Gastrocnemius medialis (tissue), 4 donors: ENCODE results near the gene FUT7.

Experiments used
- POLR2A ChIP-seq, 2 donors: fragments of 450-650 bp; IDR thresholded peaks; one replicate each; pipeline ENCODE4 v1.6.1; 2017; ENCODE audit warnings: antibody characterized with exemption in 2 of 2, mild to moderate bottlenecking in 2 of 2, moderate library complexity in 2 of 2
- TF ChIP-seq, protein P1 (sequence below), 5 experiments: fragments of 450-650 bp in 3 of 5; fragments of 200-600 bp in 2 of 5; sonication (generic) in 2 of 5; IDR thresholded peaks in 4 of 5; conservative IDR thresholded peaks in 1 of 5; 1 replicate in 4 of 5; 2 replicates in 1 of 5; pipeline ENCODE4 v1.5.1; 2016 to 2019; ENCODE audit warnings: antibody characterized with exemption in 5 of 5, mild to moderate bottlenecking in 3 of 5, moderate library complexity in 3 of 5

DNA sequence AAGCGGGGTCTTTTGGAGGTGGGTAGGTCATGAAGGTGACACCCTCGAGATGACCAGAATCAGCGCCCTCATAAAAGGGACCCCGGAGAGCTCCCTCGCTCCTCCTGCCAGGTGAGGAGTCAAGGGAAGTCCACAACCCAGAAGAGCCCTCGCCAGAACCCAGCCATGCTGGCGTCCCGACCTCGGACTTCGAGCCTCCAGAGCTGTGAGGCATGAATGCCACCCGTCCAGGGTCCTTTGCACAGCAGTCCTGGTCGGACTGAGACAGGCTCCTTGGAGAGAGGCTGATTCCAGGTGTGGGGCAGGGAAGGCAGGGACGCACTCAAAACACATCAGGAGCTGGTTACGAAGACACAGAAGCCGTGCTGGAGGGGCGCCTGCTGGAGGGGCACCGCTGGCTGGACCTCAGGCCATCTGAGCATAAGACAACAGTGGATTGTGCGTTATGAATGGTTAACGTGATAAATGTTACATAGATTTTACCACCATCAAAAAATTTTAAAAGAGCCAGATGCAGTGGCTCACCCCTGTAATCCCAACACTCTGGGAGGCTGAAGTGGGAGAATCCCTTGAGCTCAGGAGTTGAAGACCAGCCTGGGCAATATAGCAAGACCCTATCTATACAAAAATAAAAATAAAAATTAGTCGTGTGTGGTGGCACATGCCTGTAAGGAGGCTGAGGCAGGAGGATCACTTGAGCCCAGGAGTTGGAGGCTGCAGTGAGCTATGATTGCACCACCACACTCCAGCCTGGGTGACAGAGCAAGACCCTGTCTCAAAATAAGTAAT is 29.8 kb downstream of the FUT7 start:
- TF ChIP-seq, protein P1, sequence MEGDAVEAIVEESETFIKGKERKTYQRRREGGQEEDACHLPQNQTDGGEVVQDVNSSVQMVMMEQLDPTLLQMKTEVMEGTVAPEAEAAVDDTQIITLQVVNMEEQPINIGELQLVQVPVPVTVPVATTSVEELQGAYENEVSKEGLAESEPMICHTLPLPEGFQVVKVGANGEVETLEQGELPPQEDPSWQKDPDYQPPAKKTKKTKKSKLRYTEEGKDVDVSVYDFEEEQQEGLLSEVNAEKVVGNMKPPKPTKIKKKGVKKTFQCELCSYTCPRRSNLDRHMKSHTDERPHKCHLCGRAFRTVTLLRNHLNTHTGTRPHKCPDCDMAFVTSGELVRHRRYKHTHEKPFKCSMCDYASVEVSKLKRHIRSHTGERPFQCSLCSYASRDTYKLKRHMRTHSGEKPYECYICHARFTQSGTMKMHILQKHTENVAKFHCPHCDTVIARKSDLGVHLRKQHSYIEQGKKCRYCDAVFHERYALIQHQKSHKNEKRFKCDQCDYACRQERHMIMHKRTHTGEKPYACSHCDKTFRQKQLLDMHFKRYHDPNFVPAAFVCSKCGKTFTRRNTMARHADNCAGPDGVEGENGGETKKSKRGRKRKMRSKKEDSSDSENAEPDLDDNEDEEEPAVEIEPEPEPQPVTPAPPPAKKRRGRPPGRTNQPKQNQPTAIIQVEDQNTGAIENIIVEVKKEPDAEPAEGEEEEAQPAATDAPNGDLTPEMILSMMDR (IDR thresholded peaks at IDR 0.05 in 4 of 5, conservative IDR thresholded peaks at IDR 0.05 in 1 of 5): no peak
- TF ChIP-seq POLR2A (IDR thresholded peaks at IDR 0.05): no peak
